GM12878 (cell line): ENCODE results near the gene RFT1. TPM values are rescaled to one million over a fixed set of nuclear protein-coding genes. Genes with fewer than 3 reads are reported as not detected.

ENCODE experiments used
- ATAC-seq: fragments of 200-7000 bp; cut with Tn5 transposase; 3 replicates; pipeline ENCODE4 v1.9.1; 2020; ENCODE audit warnings: mild to moderate bottlenecking, moderate library complexity
- BruUV-seq: library from RNA; stranded (reverse); fragments of 400-500 nt; replicated peaks from 2 replicates; lab custom pipeline; 2021; lab: Mats Ljungman, UMichigan
- CTCF ChIA-PET: fragments of 300-600 bp; sonication (Branson Sonifier 250); formaldehyde crosslinking; extraction: SDS; loops from one replicate; lab custom pipeline; 2021; ENCODE audit warnings: inconsistent platforms; lab: Yijun Ruan, JAX
- POLR2A ChIA-PET: fragments of 350-600 bp; formaldehyde crosslinking; extraction: SDS; loops from one replicate; lab custom pipeline; 2021; ENCODE audit warnings: inconsistent platforms; lab: Charles Lee
- RAD21 ChIA-PET: fragments of 300-600 bp; sonication (Branson Sonifier 250); formaldehyde crosslinking; loops from one replicate; lab custom pipeline; 2023; ENCODE audit warnings: antibody characterized with exemption; ENCODE audit not compliant: unreplicated experiment; lab: Charles Lee
- SMC1A ChIA-PET: fragments of 300-600 bp; sonication (Branson Sonifier 250); formaldehyde crosslinking; loops from one replicate; lab custom pipeline; 2023; ENCODE audit not compliant: unreplicated experiment, uncharacterized antibody; lab: Charles Lee
- DNase-seq: peaks from one replicate; pipeline ENCODE4 v3.0.0-alpha.2; 2011; ENCODE audit warnings: low read depth, low spot score
- FAIRE-seq: peaks from 3 replicates; lab custom pipeline; 2011; peaks lifted over from hg19 to GRCh38; lab: Jason Lieb, UNC
- H2AFZ ChIP-seq: 2 replicates; pipeline ENCODE4 v1.6.0; 2011; ENCODE audit warnings: low read depth, low read length, control low read depth; ENCODE audit not compliant: control insufficient read depth
- H3K27ac ChIP-seq: 2 replicates; pipeline ENCODE4 v1.5.1; 2011; ENCODE audit warnings: control low read depth; ENCODE audit not compliant: control insufficient read depth, insufficient read depth
- H3K27me3 ChIP-seq, 2 experiments: replicated peaks in 1 of 2; 2 replicates each; pipeline versions ENCODE4 v1.6.0 to v1.6.1; 2011; ENCODE audit warnings: low read length in 1 of 2; ENCODE audit not compliant: control insufficient read depth in 2 of 2, insufficient read depth in 2 of 2
- H3K36me3 ChIP-seq, 2 experiments: 2 replicates each; pipeline ENCODE4 v1.5.1; 2011; ENCODE audit warnings: low read length in 1 of 2; ENCODE audit not compliant: control insufficient read depth in 2 of 2, insufficient read depth in 2 of 2
- H3K4me1 ChIP-seq: 2 replicates; pipeline ENCODE4 v1.6.1; 2011; ENCODE audit warnings: mild to moderate bottlenecking, low read length, moderate library complexity, mixed read lengths; ENCODE audit not compliant: control insufficient read depth, insufficient read depth
- H3K4me2 ChIP-seq: 2 replicates; pipeline ENCODE4 v1.6.0; 2011; ENCODE audit warnings: control low read depth; ENCODE audit not compliant: control insufficient read depth, insufficient read depth
- H3K4me3 ChIP-seq: fragments of 200-600 bp; sonication (generic); 2 replicates; pipeline ENCODE4 v1.5.1; 2016
- H3K79me2 ChIP-seq: 2 replicates; pipeline ENCODE4 v1.6.0; 2011; ENCODE audit warnings: low read length; ENCODE audit not compliant: control insufficient read depth, insufficient read depth
- H3K9ac ChIP-seq: 2 replicates; pipeline ENCODE4 v1.8.0; 2011; ENCODE audit warnings: low read length, control low read depth, mixed read lengths; ENCODE audit not compliant: control insufficient read depth, insufficient read depth
- H3K9me3 ChIP-seq: replicated peaks from 3 replicates; pipeline ENCODE4 v1.5.1; 2011; ENCODE audit warnings: mild to moderate bottlenecking, low read length; ENCODE audit not compliant: control insufficient read depth, insufficient read depth
- H4K20me1 ChIP-seq: 2 replicates; pipeline ENCODE4 v1.6.0; 2011; ENCODE audit not compliant: control insufficient read depth, insufficient read depth
- CBFB ChIP-seq: IDR thresholded peaks from 2 replicates; pipeline ENCODE4 v1.6.1; 2016; ENCODE audit warnings: antibody characterized with exemption, low read depth
- CREB1 ChIP-seq: IDR thresholded peaks from 2 replicates; pipeline ENCODE4 v1.6.1; 2012; ENCODE audit warnings: low read depth, mild to moderate bottlenecking, inconsistent platforms
- REST ChIP-seq: IDR thresholded peaks from 2 replicates; pipeline ENCODE4 v1.6.1; 2012; ENCODE audit warnings: mild to moderate bottlenecking, low read depth, low read length
- WGBS: methylation state at CpG from one replicate; pipeline ENCODE4 v1.1.6; 2016; ENCODE audit warnings: low lambda C conversion rate; ENCODE audit not compliant: insufficient replicate concordance, insufficient coverage; ENCODE audit errors: missing lambda C conversion rate; 5-methylcytosine and 5-hydroxymethylcytosine counted together
- in situ Hi-C: fragments of 300-500 bp; cut with MboI; formaldehyde crosslinking; loops from 9 replicates; pipeline ENCODE4 v1.14.3; 2018; ENCODE audit warnings: mixed read lengths
- intact Hi-C: fragments of 100-400 bp; cut with micrococcal nuclease; formaldehyde crosslinking; loops from one replicate; pipeline ENCODE4 v1.14.2; 2022; ENCODE audit not compliant: unreplicated experiment
- polyA plus RNA-seq, 11 experiments: library from polyadenylated mRNA; depleted of rRNA in 4 of 11; unstranded in 6 of 11; stranded (reverse) in 5 of 11; fragments of >200 nt; fragmentation: Nextera tagmentation in 4 of 11; fragmentation: Illumina TruSeq in 1 of 11; extraction: Ambion mirVana in 4 of 11; extraction: Trizol in 1 of 11; gene quantifications; 1 replicate in 1 of 11; 2 replicates in 10 of 11; pipeline versions ENCODE4 v1.2.1 to v1.2.3, GENCODE V29; 2011 to 2016; ENCODE audit warnings: inconsistent platforms in 2 of 11, missing spikeins in 2 of 11, low read depth in 1 of 11
- total RNA-seq, 4 experiments: library from RNA; depleted of rRNA in 3 of 4; stranded (reverse); fragments of >200 nt in 3 of 4; fragmentation: Illumina TruSeq in 1 of 4; extraction: Trizol in 1 of 4; gene quantifications; 2 replicates each; pipeline versions ENCODE4 v1.2.1 to v1.2.3, GENCODE V29; 2013 to 2021

The RFT1 gene
- total and polyA plus RNA-seq, 10 of the 15 experiments (the other 5 are each of a cell fraction or from before 2014, with no cell fraction given) = 16.6 to 75.1 (median 34.5) TPM

GRCh38 chr3:53159156-53160060, 29.2 kb upstream of the RFT1 start:
- ChIA-PET CTCF (interaction anchor here (0.9 to 4.2 kb wide), 6 partner anchors 10 to 50 kb away, joined by 4 to 45 read pairs (median 12); no protein-coding TSS in a partner anchor), RAD21 (interaction anchor here (1.0 to 2.1 kb wide), 7 partner anchors 11 to 36 kb away, joined by 3 to 9 read pairs (median 4); no protein-coding TSS in a partner anchor), SMC1A (interaction anchor here (0.8 to 2.2 kb wide), 14 partner anchors 9 to 49 kb away, joined by 3 to 13 read pairs (median 4); no protein-coding TSS in a partner anchor), POLR2A (interaction anchor here (0.6 to 3.6 kb wide), 9 partner anchors 10 to 35 kb away, joined by 3 to 32 read pairs (median 5); no protein-coding TSS in a partner anchor)
- no peak overlapping the region for H2AFZ ChIP-seq
- in situ Hi-C loops (no loop called here), intact Hi-C loops (loop anchor here (2.0 to 5.0 kb wide), 2 partner anchors 29 to 622 kb away; partner anchors contain the start of genes RFT1 and UQCC5)
- H3K27me3 ChIP-seq = no peaks in the 10 kb centered on the region; a peak in 1 of 4 replicates
- no peak overlapping the region for H3K27ac ChIP-seq
- H3K4me3 ChIP-seq = no peak overlapping the region
- peaks cover 17% of the 10 kb centered on the region for H4K20me1 ChIP-seq
- no peak for FAIRE-seq
- DNase-seq = no peak
- peaks cover 44% of the 10 kb centered on the region for H3K79me2 ChIP-seq
- no peak for ATAC-seq
- no TSS peak for BruUV-seq
- H3K4me1 ChIP-seq = peaks cover 33% of the 10 kb centered on the region
- H3K9ac ChIP-seq = no peak overlapping the region
- no peaks in the 10 kb centered on the region for H3K9me3 ChIP-seq
- peaks cover 0 to 2% of the 10 kb centered on the region in 2 experiments; a peak in 2 of 4 replicates for H3K36me3 ChIP-seq
- peak; percentile 17; the same call in 1 of the 2 replicates for TF ChIP-seq REST
- TF ChIP-seq CREB1 = no peak
- TF ChIP-seq CBFB = no peak
- peak overlapping the region; percentile 95; the same call in 1 of the 2 replicates for H3K4me2 ChIP-seq
- 54% methylated on average over 9 of the region's 9 CpGs for WGBS
